ENCODE measurements around the gene CNTN4. TPM values are rescaled to one million over a fixed set of nuclear protein-coding genes. Genes with fewer than 3 reads are reported as not detected.

The CNTN4 gene
- total RNA-seq, 1 experiment from 2014 or later, result 1.6 TPM

- H2AFZ ChIP-seq (ENCODE audit: low read length), result no peak overlapping the region
- H3K23me2 ChIP-seq (ENCODE audit: insufficient read length, low read depth, low read length, poor library complexity, severe bottlenecking), result no peaks in the 10 kb centered on the region
- H3K27me3 Mint-ChIP-seq (ENCODE audit: low read depth), result no peaks in the 10 kb centered on the region; the same call in 1 of the 2 replicates
- H3T11ph ChIP-seq (ENCODE audit: low read length), result no peak overlapping the region
- no peaks in the 10 kb centered on the region for H3K4me1 ChIP-seq (ENCODE audit: insufficient read depth, low read length)
- H3K79me1 ChIP-seq (ENCODE audit: insufficient read depth, low read depth, low read length, poor library complexity, severe bottlenecking), result no peaks in the 10 kb centered on the region
- H3K79me2 ChIP-seq (ENCODE audit: insufficient read depth, low read length), result no peaks in the 10 kb centered on the region
- no peak for TF ChIP-seq CTCF (conservative IDR thresholded peaks at IDR 0.05)
- H3K23ac ChIP-seq (ENCODE audit: insufficient read length, low read depth, low read length), result no peak overlapping the region
- H2BK15ac ChIP-seq (ENCODE audit: low read depth, low read length), result no peak overlapping the region
- no CpG with 5 or more reads among the region's 1 CpG for WGBS (ENCODE audit: extremely low coverage, insufficient read length, low lambda C conversion rate)
- no peaks in the 10 kb centered on the region for H3K36me3 Mint-ChIP-seq (ENCODE audit: insufficient read depth in 1 of 3, low read depth in 3 of 3)
- no peak overlapping the region for H3K27ac ChIP-seq (ENCODE audit: insufficient read length, low read depth, low read length)
- H3K14ac ChIP-seq (ENCODE audit: insufficient read depth, low read length), result no peak overlapping the region
- H3K4ac ChIP-seq (ENCODE audit: low read depth, low read length), result no peak overlapping the region
- H4K8ac ChIP-seq (replicated peaks; ENCODE audit: insufficient read length, low read depth, low read length), result no peak overlapping the region
- no peak overlapping the region for H3K4me3 Mint-ChIP-seq
- H4K20me1 ChIP-seq (ENCODE audit: control insufficient read depth, insufficient read depth, insufficient read length), result no peaks in the 10 kb centered on the region
- no peaks in the 10 kb centered on the region for H3K27me3 ChIP-seq (ENCODE audit: insufficient read depth, low read length)
- no peak for DNase-seq
- H2BK20ac ChIP-seq (ENCODE audit: low read depth, low read length, poor library complexity, severe bottlenecking), result no peak overlapping the region
- H3K18ac ChIP-seq (ENCODE audit: insufficient read length, low read depth, low read length), result no peak overlapping the region
- no peak overlapping the region for H2BK12ac ChIP-seq (ENCODE audit: insufficient read length, low read depth, low read length)
- no peaks in the 10 kb centered on the region for H3K9me3 Mint-ChIP-seq
- no peaks in the 10 kb centered on the region for H3K9me3 ChIP-seq (ENCODE audit: control insufficient read depth, low read depth, low read length)
- no peak overlapping the region for H2BK120ac ChIP-seq (ENCODE audit: low read depth, low read length, poor library complexity, severe bottlenecking)
- H4K91ac ChIP-seq (ENCODE audit: insufficient read length, low read depth, low read length), result no peak overlapping the region
- H3K4me1 Mint-ChIP-seq, result peaks cover 5 to 6% of the 10 kb centered on the region in 2 experiments; a peak in 3 of 4 replicates
- H3K56ac ChIP-seq (ENCODE audit: insufficient read length, low read depth, low read length), result no peak overlapping the region
- no peak overlapping the region for H2BK5ac ChIP-seq (ENCODE audit: insufficient read length, low read length)
- H2AK5ac ChIP-seq (ENCODE audit: insufficient read length, low read length), result no peak overlapping the region
- no peak overlapping the region for H3K4me2 ChIP-seq (ENCODE audit: insufficient read depth, insufficient read length, low read length)
- H3K27ac Mint-ChIP-seq, result no peak overlapping the region
- H4K5ac ChIP-seq (ENCODE audit: insufficient read length, low read depth, low read length), result no peak overlapping the region
- H3K9ac ChIP-seq (ENCODE audit: extremely low read depth, insufficient read length, low read length), result no peak overlapping the region
Measured at GRCh38 chr3:2810723-2811122, 712.1 kb downstream of the CNTN4 start.

Data from H9 (cell line).